H1 (cell line): ENCODE measurements around the gene CDKN1A. TPM values are rescaled to one million over a fixed set of nuclear protein-coding genes. Genes with fewer than 3 reads are reported as not detected.

Source experiments
- CTCF ChIA-PET: fragments of 300-600 bp; sonication (Branson Sonifier 250); formaldehyde crosslinking; loops from one replicate; lab custom pipeline; 2021; ENCODE audit not compliant: partially characterized antibody; lab: Charles Lee
- POLR2A ChIA-PET: fragments of 300-600 bp; sonication (Branson Sonifier 250); formaldehyde crosslinking; loops from one replicate; lab custom pipeline; 2021; ENCODE audit warnings: inconsistent platforms; ENCODE audit not compliant: partially characterized antibody; lab: Charles Lee
- DNase-seq, 2 experiments: peaks; one replicate each; pipeline versions ENCODE4 v3.0.0 to v3.0.0-alpha.2; 2010 to 2022; ENCODE audit warnings: low spot score in 2 of 2, low read depth in 1 of 2, mixed read lengths in 1 of 2
- FAIRE-seq: peaks from 2 replicates; lab custom pipeline; 2011; peaks lifted over from hg19 to GRCh38; lab: Jason Lieb, UNC
- H2AFZ ChIP-seq: 2 replicates; pipeline ENCODE4 v1.8.1; 2012; ENCODE audit warnings: low read length, inconsistent platforms
- H2AK5ac ChIP-seq: 2 replicates; pipeline ENCODE4 v1.6.1; 2013; ENCODE audit warnings: low read depth, low read length
- H2BK120ac ChIP-seq: replicated peaks from 2 replicates; pipeline ENCODE3; 2013; ENCODE audit warnings: low read depth, low read length, inconsistent platforms
- H2BK12ac ChIP-seq: 2 replicates; pipeline ENCODE4 v1.6.1; 2013; ENCODE audit warnings: low read depth, low read length
- H2BK15ac ChIP-seq: 2 replicates; pipeline ENCODE4 v1.6.1; 2013; ENCODE audit warnings: low read length
- H2BK20ac ChIP-seq: 2 replicates; pipeline ENCODE4 v1.6.1; 2013; ENCODE audit warnings: low read length
- H2BK5ac ChIP-seq: 2 replicates; pipeline ENCODE4 v1.6.1; 2013; ENCODE audit warnings: low read depth, low read length
- H3K14ac ChIP-seq: 2 replicates; pipeline ENCODE4 v1.6.1; 2013; ENCODE audit warnings: inconsistent platforms; ENCODE audit not compliant: insufficient read length
- H3K18ac ChIP-seq: 2 replicates; pipeline ENCODE4 v1.6.1; 2013; ENCODE audit warnings: low read length; ENCODE audit errors: extremely low read depth
- H3K23ac ChIP-seq: 2 replicates; pipeline ENCODE4 v1.6.1; 2013; ENCODE audit warnings: inconsistent platforms; ENCODE audit not compliant: insufficient read length
- H3K23me2 ChIP-seq: 2 replicates; pipeline ENCODE4 v1.6.1; 2013; ENCODE audit warnings: low read depth, low read length
- H3K27ac ChIP-seq: 2 replicates; pipeline ENCODE4 v1.6.1; 2011; ENCODE audit warnings: low read depth, low read length, inconsistent platforms
- H3K27me3 ChIP-seq, 4 experiments: replicated peaks in 1 of 4; 1 replicate in 1 of 4; 2 replicates in 3 of 4; pipeline versions ENCODE4 v1.6.1 to v1.8.1; 2011 to 2013; ENCODE audit warnings: low read length in 3 of 4, mild to moderate bottlenecking in 3 of 4, inconsistent platforms in 2 of 4, mixed read lengths in 2 of 4, moderate library complexity in 1 of 4; ENCODE audit not compliant: control insufficient read depth in 3 of 4, insufficient read depth in 3 of 4; ENCODE audit errors: extremely low read depth in 1 of 4
- H3K36me3 ChIP-seq, 4 experiments: 2 replicates each; pipeline versions ENCODE4 v1.6.1 to v1.8.1; 2011 to 2013; ENCODE audit warnings: mild to moderate bottlenecking in 4 of 4, low read length in 3 of 4, moderate library complexity in 2 of 4, control low read depth in 1 of 4, inconsistent platforms in 1 of 4; ENCODE audit not compliant: insufficient read depth in 4 of 4, control insufficient read depth in 2 of 4
- H3K4ac ChIP-seq: replicated peaks from 2 replicates; pipeline ENCODE3; 2013; ENCODE audit warnings: low read length, low read depth, mixed read lengths, inconsistent platforms; ENCODE audit not compliant: insufficient read length
- H3K4me1 ChIP-seq, 4 experiments: replicated peaks in 1 of 4; 1 replicate in 1 of 4; 2 replicates in 3 of 4; pipeline versions ENCODE4 v1.6.1 to v1.8.1; 2011 to 2013; ENCODE audit warnings: low read length in 3 of 4, inconsistent platforms in 2 of 4, mixed read lengths in 1 of 4; ENCODE audit not compliant: insufficient read depth in 4 of 4, control insufficient read depth in 3 of 4
- H3K4me2 ChIP-seq, 2 experiments: 2 replicates each; pipeline versions ENCODE4 v1.6.1 to v1.8.1; 2011 to 2013; ENCODE audit warnings: low read depth in 2 of 2, low read length in 2 of 2, control low read depth in 1 of 2, inconsistent platforms in 1 of 2, mild to moderate bottlenecking in 1 of 2; ENCODE audit not compliant: insufficient read depth in 1 of 2
- H3K4me3 ChIP-seq, 4 experiments: fragments of 200-600, 300-600 bp in 1 of 4; sonication (generic), shearing (Covaris generic), sonication (Bioruptor Twin) in 1 of 4; 2 replicates each; pipeline versions ENCODE4 v1.5.1 to v1.8.1; 2011 to 2016; ENCODE audit warnings: low read length in 4 of 4, low read depth in 3 of 4, control low read depth in 2 of 4, inconsistent platforms in 2 of 4, mild to moderate bottlenecking in 2 of 4, mixed read lengths in 1 of 4, moderate library complexity in 1 of 4; ENCODE audit not compliant: insufficient read depth in 2 of 4; ENCODE audit errors: extremely low read depth in 1 of 4
- H3K56ac ChIP-seq: replicated peaks from 2 replicates; pipeline ENCODE3; 2013; ENCODE audit warnings: low read depth, mild to moderate bottlenecking, mixed read lengths, low read length, inconsistent platforms; ENCODE audit not compliant: insufficient read length
- H3K79me1 ChIP-seq: 2 replicates; pipeline ENCODE4 v1.6.1; 2013; ENCODE audit warnings: low read depth, low read length, control low read depth
- H3K79me2 ChIP-seq, 2 experiments: 2 replicates each; pipeline versions ENCODE4 v1.6.1 to v1.8.1; 2012 to 2013; ENCODE audit warnings: low read length in 2 of 2, mild to moderate bottlenecking in 2 of 2, inconsistent platforms in 1 of 2; ENCODE audit not compliant: insufficient read depth in 2 of 2, control insufficient read depth in 1 of 2
- H3K9ac ChIP-seq, 4 experiments: replicated peaks in 1 of 4; 1 replicate in 1 of 4; 2 replicates in 3 of 4; pipeline versions ENCODE4 v1.6.1 to v1.8.1; 2011 to 2013; ENCODE audit warnings: low read depth in 3 of 4, low read length in 3 of 4, control low read depth in 2 of 4, mild to moderate bottlenecking in 2 of 4, moderate library complexity in 2 of 4, inconsistent platforms in 1 of 4; ENCODE audit errors: extremely low read depth in 1 of 4
- H3K9me3 ChIP-seq, 2 experiments: 2 replicates each; pipeline versions ENCODE4 v1.6.1 to v1.8.1; 2012 to 2013; ENCODE audit warnings: mild to moderate bottlenecking in 2 of 2, moderate library complexity in 2 of 2, control low read depth in 1 of 2, inconsistent platforms in 1 of 2, low read depth in 1 of 2, low read length in 1 of 2, mixed read lengths in 1 of 2; ENCODE audit not compliant: insufficient read depth in 2 of 2
- H4K20me1 ChIP-seq, 2 experiments: replicated peaks in 1 of 2; 2 replicates each; pipeline versions ENCODE3 to v1.8.1; 2011 to 2013; ENCODE audit warnings: inconsistent platforms in 2 of 2, low read length in 2 of 2, mild to moderate bottlenecking in 1 of 2; ENCODE audit not compliant: insufficient read depth in 2 of 2, control insufficient read depth in 1 of 2
- H4K5ac ChIP-seq: 2 replicates; pipeline ENCODE4 v1.6.1; 2013; ENCODE audit warnings: low read length, low read depth, mixed read lengths, inconsistent platforms; ENCODE audit not compliant: insufficient read length
- H4K8ac ChIP-seq: 2 replicates; pipeline ENCODE4 v1.8.0; 2013; ENCODE audit warnings: mild to moderate bottlenecking, moderate library complexity, low read length, inconsistent platforms; ENCODE audit not compliant: insufficient read depth; ENCODE audit errors: extremely low read depth
- H4K91ac ChIP-seq: replicated peaks from 2 replicates; pipeline ENCODE3; 2013; ENCODE audit warnings: low read length, mixed read lengths, inconsistent platforms; ENCODE audit not compliant: insufficient read length
- POLR2A ChIP-seq, 2 experiments: IDR thresholded peaks; 1 replicate in 1 of 2; 2 replicates in 1 of 2; pipeline ENCODE4 v1.6.1; 2011; ENCODE audit warnings: low read depth in 2 of 2, low read length in 2 of 2, mild to moderate bottlenecking in 2 of 2; ENCODE audit errors: control extremely low read depth in 1 of 2
- POU5F1 ChIP-seq: IDR thresholded peaks from 2 replicates; pipeline ENCODE4 v1.6.1; 2011; ENCODE audit warnings: low read depth, mild to moderate bottlenecking, low read length, moderate library complexity
- RFX5 ChIP-seq: IDR thresholded peaks from 2 replicates; pipeline ENCODE4 v1.6.1; 2011; ENCODE audit warnings: low read depth, low read length, improper control_type of control experiment, borderline replicate concordance
- RNF2 ChIP-seq: fragments of 200-900, 300-1000 bp; sonication (generic); IDR thresholded peaks from 2 replicates; pipeline ENCODE4 v1.7.1; 2016; ENCODE audit warnings: borderline replicate concordance, low read depth, mild to moderate bottlenecking, antibody characterized with exemption, low read length; ENCODE audit not compliant: poor library complexity, severe bottlenecking; ENCODE audit errors: missing control alignments
- SP1 ChIP-seq: IDR thresholded peaks from 2 replicates; pipeline ENCODE4 v1.6.1; 2011; ENCODE audit warnings: low read depth, low read length
- TAF1 ChIP-seq: IDR thresholded peaks from 2 replicates; pipeline ENCODE4 v1.6.1; 2011; ENCODE audit warnings: mild to moderate bottlenecking, low read depth, low read length
- WGBS, 2 experiments: shearing (Covaris generic) in 1 of 2; methylation state at CpG; one replicate each; pipeline versions ENCODE4 v1.1.6 to v1.1.7; 2013 to 2015; ENCODE audit warnings: low lambda C conversion rate in 2 of 2, mixed read lengths in 2 of 2, inconsistent platforms in 1 of 2, low coverage in 1 of 2, missing lambda C conversion rate in 1 of 2; ENCODE audit not compliant: insufficient replicate concordance in 2 of 2, insufficient coverage in 1 of 2, insufficient read length in 1 of 2; ENCODE audit errors: extremely low coverage in 1 of 2, missing lambda C conversion rate in 1 of 2; 5-methylcytosine and 5-hydroxymethylcytosine counted together
- polyA plus RNA-seq, 7 experiments: library from polyadenylated mRNA; depleted of rRNA in 3 of 7; stranded (reverse) in 5 of 7; unstranded in 2 of 7; fragments of >200 nt in 5 of 7; fragments of 200-250 nt in 2 of 7; gene quantifications; 1 replicate in 5 of 7; 2 replicates in 1 of 7; 4 replicates in 1 of 7; pipeline versions ENCODE4 v1.2.1 to v1.2.3, GENCODE V29; 2011 to 2013; ENCODE audit warnings: missing spikeins in 2 of 7, mixed read lengths in 2 of 7
- total RNA-seq: library from RNA; stranded (reverse); fragmentation: NEBNext Ultra II Directional; extraction: Animal tissue kit (Norgen Biotek cat#: 25700); gene quantifications from 2 replicates; pipeline ENCODE4 v1.2.1, GENCODE V29; 2021

CDKN1A gene
- total and polyA plus RNA-seq, 2 of the 8 experiments (the other 6 are each of a cell fraction or from before 2014, with no cell fraction given), result 15.2 to 36.0 TPM

GRCh38 chr6:36676141-36677058 lies 2.1 kb upstream of the CDKN1A start:
- Histone ChIP-seq H3K79me1 (0 out of 2 replicates have a peak, but pooled peaks cover 3% of the 10 kb centered on the region), H2BK20ac (peak overlapping the region; percentile 97), H3K56ac (peak overlapping the region; percentile 1), H3K79me2 (peaks cover 0 to 14% of the 10 kb centered on the region in 2 experiments; a peak in 1 of 4 replicates), H4K8ac (peak overlapping the region; percentile 60; the same call in 1 of the 2 replicates), H4K91ac (peak overlapping the region; percentile 98), H2BK5ac (peak overlapping the region; percentile 100), H2BK12ac (peak overlapping the region; percentile 100), H3K23ac (no peak overlapping the region), H2AFZ (peak overlapping the region; percentile 36), H3K9me3 (no peaks in the 10 kb centered on the region), H4K20me1 (peaks cover 4 to 14% of the 10 kb centered on the region in 2 experiments), H3K36me3 (no peaks in the 10 kb centered on the region), H3K4me1 (peaks cover 5 to 30% (median 14%) of the 10 kb centered on the region in 4 experiments), H3K4me2 (peak overlapping the region; percentile 48 to 85)
- DNase-seq, result no peak
- POLR2A ChIA-PET, result interaction anchor here (0.6 to 10.6 kb wide), 6 partner anchors 11 to 221 kb away, joined by 3 to 109 read pairs (median 4); no protein-coding TSS in a partner anchor
- CTCF ChIA-PET, result interaction anchor here (0.6 to 8.8 kb wide), 6 partner anchors 10 to 173 kb away, joined by 3 to 67 read pairs (median 3); no protein-coding TSS in a partner anchor
- no peak for TF ChIP-seq RFX5
- peak; percentile 61 for TF ChIP-seq TAF1
- TF ChIP-seq POU5F1, result no peak
- no peak for TF ChIP-seq SP1
- peak in 1 of 2 experiments; percentile 49; a peak in 1 of 3 replicates for TF ChIP-seq POLR2A (IDR thresholded peaks at IDR 0.05; ENCODE audit: control extremely low read depth in 1 of 2, low read depth in 2 of 2, low read length in 2 of 2)
- TF ChIP-seq RNF2, result no peak
- TF ChIP-seq, all 59 proteins: peak for 2
- H2BK120ac ChIP-seq, result peak overlapping the region; percentile 93
- no peak for FAIRE-seq
- peak overlapping the region; percentile 81 for H3K27ac ChIP-seq
- H2AK5ac ChIP-seq, result peak overlapping the region; percentile 89; the same call in 1 of the 2 replicates
- no peak overlapping the region for H3K14ac ChIP-seq
- H2BK15ac ChIP-seq, result peak overlapping the region; percentile 97; the same call in 1 of the 2 replicates
- H3K23me2 ChIP-seq, result peaks cover 18% of the 10 kb centered on the region; the same call in 1 of the 2 replicates
- peak overlapping the region; percentile 98 for H3K18ac ChIP-seq
- peak overlapping the region; percentile 4 to 15 (median 10); a peak in 4 of 8 replicates for H3K4me3 ChIP-seq
- H3K27me3 ChIP-seq, result peaks cover 6 to 28% (median 20%) of the 10 kb centered on the region in 4 experiments
- peak overlapping the region; percentile 10 for H3K4ac ChIP-seq
- H3K9ac ChIP-seq, result peak overlapping the region in 3 of 4 experiments; percentile 29 to 68 (median 44); a peak in 6 of 7 replicates
- 71% methylated on average over 4 of the region's 4 CpGs; no CpG with 5 or more reads in 1 of the 2 experiments for WGBS, 2 experiments
- H4K5ac ChIP-seq, result peak overlapping the region; percentile 63
